NCI-H748 (cell line): ENCODE results near the gene PAEP.
"Not testable (repeated sequence)": the region's sequence is repeated elsewhere in the genome, so short reads cannot be mapped to it uniquely, and the experiment has no call there.

Experiments
- DNase-seq: peaks from one replicate; lab custom pipeline; 2025; ENCODE audit not compliant: unreplicated experiment; lab: John Stamatoyannopoulos, UW

PAEP gene

DNA sequence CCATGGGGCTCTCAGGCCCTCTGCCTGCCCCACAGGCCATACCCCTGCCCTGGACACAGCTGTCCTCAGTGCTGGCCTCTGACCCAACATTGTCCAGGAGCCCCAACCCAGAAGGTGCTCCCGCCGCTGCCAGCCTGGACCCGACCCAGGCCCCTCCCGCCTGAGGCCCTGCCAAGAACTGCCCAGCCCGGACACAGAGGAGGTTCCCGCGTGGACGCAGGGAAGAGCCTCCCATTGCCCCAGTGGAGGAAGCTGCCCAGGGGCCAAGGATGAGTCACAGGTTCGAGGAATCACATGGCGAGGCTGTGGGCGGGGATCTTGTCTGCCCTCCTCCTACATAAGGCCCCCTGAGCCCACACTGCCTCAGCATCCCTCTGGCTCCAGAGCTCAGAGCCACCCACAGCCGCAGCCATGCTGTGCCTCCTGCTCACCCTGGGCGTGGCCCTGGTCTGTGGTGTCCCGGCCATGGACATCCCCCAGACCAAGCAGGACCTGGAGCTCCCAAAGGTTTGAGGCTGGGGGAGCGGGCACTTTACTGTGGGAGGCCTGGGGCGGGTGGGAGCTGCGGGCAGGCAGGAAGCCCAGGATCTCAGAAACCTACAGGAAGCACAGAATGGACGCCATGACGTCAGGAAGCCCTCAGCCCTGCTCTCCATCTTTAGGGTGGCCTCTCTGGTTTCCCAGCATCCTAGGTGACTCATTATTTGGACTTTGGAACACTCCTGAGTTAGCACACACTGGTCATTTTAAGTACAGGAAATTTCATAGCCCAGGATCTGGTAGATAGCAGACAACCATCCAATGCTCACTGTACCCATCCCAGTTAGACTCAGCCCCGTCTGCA is at the start of gene PAEP:
TSS of gene PAEP (plus strand) at position 366 of the 844 bp plus-strand sequence.
- no peak for DNase-seq

DNA sequence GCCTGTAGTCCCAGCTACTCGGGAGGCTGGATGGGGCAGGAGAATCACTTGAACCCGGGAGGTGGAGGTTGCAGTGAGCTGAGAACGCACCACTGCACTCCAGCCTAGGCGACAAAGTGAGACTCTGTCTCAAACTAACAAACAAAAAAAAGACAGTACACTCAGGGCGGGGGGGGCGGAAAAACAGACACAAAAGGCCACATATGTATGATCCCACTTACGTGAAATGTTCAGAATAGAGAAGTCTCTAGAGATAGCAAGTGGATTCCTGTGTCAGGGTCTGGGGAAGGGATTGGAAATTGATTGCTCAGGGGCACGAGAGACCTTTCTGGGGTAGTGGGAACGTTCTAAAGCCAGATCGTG is 49.3 kb upstream of the PAEP start:
- DNase-seq = no peak

DNA sequence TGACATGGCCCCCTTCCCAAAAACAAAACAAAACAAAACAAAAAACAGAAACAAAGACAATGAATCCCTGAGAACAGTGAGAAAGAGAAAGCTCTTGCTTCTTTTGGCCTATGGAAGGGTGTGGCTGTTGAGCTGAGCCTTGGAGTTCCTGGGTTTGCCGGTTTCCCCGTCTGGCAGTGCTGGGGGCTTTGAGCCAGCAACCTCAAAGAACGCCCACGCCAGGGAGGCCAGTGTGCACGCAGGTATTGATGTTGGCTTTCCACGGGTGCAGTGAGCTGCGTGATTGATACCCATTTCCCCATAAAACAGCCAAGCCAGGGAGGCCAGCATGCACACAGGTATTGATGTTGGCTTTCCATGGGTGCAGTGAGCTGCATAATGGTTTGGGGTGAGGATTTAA is 48.7 kb upstream of the PAEP start:
- DNase-seq = no peak

DNA sequence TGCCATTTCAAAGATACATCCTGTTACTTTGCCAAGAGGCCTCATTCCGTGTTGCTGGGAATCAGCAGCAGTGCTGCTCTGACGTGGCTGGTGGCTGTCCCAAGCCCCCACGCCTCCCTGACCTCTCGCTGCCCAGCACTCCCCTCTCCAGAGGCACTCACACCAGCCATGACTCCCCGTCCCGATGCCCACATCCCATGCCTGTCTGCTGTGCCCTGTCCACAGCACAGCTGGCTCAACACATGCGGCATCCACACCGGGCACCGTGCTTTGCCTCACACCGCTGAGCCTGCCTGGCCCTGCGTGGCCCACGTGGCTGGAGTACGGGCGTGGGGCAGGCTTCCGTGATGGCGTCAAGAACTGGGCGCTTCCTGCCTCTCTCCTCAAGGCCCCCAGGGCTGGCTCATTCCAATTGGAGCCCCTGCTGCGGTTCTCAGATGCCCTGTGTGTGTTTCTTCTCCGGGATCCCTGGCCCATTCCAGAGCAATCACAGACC is 48.2 kb upstream of the PAEP start:
- no peak for DNase-seq

DNA sequence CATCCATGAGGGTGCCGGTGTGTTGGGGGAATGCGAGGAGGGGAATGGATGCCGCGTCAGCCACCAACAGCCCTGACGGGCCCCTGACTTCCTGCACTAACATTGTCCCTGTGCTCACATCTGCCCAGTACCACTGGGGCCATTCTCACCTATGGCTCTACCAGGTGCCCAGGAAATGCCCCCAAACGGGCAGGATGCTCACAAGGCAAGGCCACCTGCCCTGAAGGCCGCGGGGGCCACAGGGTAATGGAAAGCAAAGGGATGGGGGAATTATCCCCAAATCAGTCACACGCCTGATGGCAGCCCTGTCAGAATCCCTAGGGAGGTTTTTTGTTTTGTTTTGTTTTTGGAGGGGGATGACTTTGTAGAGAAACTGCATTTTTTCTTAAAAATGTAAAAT is 47.6 kb upstream of the PAEP start:
- DNase-seq = not testable (repeated sequence)

DNA sequence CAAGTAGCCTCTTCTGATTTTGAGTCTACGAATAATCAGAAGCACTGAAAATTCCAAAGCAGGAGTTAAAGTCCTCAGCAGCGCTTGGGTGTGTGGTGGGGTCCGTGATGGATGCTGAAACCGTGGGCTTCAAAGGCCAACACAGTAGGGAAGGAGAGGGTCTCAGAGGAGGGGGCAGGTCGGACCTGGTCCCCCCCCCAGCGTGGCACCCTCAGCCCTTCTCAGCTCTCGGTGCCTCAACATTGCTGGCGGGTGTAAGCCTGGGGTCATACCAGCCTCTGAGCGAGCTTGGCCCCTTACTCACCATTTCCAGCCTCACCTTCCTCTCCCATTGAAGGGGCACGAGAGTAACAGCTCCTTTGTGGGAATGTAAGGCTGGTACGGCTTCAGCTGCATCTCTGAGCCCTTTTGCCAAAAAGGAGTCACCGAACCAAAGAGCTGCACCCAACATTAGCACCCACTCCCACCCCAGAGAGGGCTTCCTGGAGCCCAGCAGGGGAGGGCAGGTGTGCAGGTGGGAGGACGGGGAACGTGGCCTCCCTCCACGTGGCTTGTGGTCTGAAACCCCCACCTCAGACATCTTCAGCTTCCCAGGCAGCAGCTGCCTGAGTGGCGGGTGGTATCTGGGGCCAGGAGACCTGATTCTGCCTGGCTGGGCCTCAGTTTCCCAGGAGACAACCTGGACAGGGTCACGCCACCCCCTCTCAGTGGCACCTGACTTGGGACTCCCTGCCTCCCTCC is 47.0 kb upstream of the PAEP start:
- no peak for DNase-seq

DNA sequence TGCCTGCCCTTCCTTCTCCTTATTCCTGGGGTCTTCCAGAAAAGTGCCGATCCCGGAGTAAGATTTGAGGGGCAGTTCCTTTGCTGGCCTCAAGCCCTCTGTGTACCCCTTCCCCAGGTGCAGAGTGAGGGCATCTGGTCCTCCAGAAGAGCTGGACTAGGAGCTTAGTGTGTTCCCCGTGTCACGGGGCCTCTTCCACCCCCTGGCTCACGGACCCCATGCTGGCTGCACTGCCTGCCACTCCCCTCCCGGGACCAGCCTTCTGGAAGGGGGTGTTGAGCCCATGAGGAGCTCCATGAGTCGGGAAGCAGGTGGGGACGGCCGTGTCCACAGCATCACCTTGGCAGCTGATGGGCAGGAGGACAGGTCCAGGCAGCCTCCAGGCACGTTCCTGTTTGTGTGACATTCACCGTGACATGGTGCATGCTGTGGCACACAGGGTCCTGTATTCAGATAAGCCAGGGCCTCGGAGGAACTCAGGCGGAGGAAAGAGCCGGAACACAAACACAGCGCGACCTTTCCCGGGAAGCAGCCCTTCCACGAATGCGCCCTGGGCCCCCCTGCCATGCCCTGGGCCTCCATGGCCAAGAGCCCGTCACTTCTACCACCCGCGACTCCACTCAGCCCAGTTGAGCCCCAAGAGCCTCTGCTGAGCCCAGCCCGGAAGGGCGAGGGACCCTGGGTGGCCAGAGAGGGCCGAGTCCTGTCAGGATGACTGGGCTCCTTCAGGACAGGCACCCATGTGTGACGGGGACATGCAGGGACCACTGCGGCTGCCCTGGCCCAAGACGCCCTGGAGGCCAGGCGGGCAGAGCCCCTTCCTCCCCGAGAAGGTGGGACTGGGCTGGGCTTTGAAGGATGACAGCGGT is 46.2 kb upstream of the PAEP start:
- DNase-seq = no peak

DNA sequence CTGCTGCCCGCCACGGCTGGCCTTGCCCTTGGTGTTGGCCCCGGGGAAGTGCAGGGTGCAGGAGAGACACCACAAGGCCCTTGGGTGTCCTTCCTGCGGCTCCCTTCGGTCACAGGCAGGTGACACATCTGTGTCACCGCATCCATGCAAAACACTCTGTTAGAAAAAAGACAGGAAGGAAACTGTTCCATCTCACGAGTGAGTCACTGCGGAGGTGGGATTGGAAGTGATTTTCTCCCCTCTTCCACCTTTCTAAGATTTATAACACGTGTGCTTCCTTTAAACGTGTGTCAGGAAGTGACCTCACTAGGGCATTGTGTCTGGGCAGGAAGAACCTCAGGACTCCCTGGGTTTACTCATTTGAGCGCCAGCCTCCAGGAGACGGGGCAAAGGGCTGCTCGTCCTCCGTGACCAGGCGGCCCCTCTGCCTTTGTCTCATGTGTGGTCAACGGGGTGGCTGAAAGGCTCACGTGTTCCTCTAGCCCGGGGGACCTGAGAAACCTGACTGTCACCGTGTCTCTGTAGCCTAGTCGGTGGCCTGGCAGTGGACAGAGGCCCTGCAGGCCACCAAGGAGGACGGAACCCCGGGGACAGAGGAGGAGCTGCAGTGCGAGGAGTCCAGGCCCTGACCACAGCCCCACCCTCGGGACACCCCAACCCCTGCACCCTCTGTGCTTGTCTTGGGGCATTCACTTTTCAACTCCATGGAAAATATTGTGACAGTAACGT is 45.3 kb upstream of the PAEP start:
- no peak for DNase-seq

DNA sequence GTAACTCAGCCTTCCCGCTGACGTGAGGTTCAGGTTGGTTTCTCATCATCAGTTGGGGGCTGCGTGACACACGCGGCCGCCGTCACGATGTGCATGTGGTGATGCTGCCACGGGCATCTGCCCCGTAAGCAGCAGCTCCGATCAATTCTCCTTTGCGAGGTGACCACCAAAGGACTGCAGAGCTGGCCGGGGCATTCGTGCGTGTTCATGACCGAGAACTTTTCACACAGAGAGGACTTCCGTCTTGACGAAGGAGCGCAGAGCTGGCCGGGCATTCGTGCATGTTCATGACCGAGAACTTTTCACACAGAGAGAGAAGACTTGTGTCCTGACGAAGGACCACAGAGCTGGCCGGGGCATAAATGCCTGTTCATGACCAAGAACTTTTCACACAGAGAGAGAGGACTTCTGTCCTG is 44.1 kb upstream of the PAEP start:
- no peak for DNase-seq

DNA sequence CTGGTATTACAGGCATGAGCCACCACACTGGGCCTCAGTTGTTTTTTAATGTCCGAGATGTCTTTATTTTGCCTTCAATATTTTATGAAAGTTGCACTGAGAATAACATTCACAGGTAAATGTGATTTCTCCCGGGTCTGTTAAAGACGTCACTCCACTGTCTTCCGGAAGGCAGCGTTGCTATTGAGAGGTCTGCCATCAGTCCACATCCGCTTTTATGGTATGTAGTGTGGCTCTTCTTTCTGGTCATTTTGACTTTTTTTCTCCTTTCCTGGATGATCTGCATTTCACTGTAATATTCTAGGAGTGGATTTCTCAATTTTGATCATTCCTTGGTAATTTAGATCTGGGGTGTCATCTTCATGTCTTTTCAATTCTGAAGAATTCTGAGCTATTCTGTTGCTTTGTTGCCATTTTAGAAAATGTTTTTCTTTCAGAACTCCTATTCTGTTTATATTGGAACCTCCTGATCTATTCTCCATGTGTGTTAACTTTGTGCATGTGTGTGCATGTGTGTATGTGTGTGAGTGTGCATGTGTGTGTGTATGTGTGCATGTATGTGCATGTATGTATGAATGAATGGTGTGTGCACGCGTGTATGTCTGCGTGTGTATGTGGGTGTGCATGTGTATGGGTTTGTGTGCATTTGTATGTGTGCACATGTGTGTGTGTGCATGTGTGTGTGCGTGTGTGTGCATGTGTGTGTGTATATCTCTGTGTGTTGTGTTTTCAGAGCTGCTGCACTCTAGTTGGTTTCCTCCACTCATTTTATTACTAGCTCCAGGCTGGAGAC is 42.2 kb upstream of the PAEP start:
- no peak for DNase-seq

DNA sequence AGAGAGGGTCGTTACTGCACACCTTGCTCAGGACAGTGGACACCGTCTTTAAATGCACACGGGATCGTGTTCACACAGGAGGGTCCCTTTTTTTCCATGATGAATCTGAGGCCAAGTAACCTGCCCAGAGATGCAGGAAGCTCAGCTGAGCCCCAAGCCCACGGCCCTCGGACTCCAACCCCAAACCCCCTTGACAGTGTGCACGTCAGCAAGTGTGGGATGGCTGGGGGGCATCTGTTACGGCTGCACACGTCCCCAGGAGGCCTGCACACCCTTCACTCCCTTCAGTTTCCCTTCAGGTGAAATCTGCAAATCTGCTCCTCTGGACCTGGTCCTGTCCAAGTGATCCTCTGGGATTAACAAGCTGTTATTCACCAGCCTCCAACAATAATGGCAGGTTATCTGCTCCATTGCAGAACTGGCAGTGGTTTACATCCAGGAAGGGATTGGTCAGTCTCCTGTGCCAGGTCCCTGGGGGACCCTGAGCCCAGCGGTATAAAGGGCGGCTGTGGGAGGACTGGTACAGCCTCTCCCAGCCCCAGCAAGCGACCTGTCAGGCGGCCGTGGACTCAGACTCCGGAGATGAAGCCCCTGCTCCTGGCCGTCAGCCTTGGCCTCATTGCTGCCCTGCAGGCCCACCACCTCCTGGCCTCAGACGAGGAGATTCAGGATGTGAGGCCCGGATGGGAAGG is 40.5 kb upstream of the PAEP start, which contains the start of gene LCN1:
TSS of gene LCN1 (plus strand) at position 525 of the 692 bp plus-strand sequence. CDS start at position 583, 58 bp downstream.
- no peak for DNase-seq

DNA sequence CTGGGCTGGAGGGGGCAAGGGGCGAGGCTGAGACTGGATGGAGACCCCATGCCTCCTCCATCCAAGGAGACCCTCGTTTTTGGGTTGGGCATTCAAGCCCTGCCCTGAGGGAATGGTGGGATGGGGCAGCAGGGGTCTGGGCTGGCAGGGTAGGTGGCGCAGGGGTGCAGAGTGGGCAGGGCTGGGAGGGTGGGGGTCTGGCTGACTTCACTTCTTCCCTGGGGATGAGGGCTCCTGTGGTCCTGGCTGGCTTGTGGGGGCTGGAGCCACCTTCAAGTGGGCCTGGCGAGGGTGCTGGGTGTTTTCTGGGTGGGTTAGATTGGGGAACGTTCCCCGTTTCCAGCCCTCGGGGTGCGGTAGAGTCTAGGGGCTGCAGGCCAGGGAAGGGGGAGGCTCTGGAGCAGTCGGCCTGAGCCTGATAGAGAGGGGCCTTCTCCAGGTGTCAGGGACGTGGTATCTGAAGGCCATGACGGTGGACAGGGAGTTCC is 39.9 kb upstream of the PAEP start:
- DNase-seq = no peak

DNA sequence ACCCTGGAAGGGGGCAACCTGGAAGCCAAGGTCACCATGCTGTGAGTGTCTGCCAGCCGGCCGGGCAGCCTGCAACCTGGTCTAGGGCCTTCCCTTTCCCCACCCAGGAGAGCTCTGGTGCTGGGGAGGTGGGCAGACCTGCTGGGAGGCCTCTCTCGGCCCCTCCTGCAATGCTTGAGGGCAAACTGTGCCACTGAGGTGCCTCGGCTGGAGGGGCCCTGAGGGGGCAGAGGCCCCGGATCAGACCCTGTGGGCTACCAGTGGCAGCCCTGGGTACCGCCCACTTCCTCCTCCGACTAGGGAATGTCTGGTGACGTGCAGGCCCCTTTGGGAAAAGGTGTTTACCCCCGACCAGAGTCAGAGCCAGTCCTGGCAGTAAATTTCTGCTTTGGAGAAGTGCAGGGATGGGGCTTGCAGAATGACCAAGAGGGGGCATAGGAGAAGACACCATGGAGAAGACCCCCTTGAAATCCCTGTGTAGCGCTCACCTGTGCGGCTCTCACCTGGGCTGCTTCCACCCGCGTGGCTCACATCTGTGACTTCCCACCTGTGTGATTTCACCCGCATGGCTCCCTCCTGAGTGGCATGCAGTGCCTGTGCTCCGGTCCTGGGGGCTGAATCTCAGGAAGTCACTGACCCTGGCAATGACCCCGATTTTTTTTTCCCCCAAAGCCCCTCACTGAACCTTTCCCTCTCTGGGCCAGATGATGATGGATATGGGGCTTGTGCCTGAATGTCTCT is 39.2 kb upstream of the PAEP start:
- DNase-seq = no peak

DNA sequence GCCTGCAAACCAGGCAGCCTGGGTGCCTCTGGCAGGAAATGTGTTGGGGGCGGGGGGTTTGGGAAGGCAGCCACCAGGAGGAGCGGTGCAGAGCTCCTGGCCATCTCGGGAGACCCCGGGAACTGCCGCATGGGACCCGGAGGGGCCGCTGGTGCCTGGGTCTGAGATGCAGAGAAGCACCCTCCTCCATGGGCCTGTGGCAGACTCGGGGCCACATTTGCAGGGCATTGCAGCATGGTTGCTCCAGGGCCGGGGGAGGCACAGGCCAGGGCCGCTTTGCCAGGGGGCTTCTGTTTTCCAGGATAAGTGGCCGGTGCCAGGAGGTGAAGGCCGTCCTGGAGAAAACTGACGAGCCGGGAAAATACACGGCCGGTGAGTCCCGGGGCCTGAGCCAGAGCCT is 38.6 kb upstream of the PAEP start:
- no peak for DNase-seq

DNA sequence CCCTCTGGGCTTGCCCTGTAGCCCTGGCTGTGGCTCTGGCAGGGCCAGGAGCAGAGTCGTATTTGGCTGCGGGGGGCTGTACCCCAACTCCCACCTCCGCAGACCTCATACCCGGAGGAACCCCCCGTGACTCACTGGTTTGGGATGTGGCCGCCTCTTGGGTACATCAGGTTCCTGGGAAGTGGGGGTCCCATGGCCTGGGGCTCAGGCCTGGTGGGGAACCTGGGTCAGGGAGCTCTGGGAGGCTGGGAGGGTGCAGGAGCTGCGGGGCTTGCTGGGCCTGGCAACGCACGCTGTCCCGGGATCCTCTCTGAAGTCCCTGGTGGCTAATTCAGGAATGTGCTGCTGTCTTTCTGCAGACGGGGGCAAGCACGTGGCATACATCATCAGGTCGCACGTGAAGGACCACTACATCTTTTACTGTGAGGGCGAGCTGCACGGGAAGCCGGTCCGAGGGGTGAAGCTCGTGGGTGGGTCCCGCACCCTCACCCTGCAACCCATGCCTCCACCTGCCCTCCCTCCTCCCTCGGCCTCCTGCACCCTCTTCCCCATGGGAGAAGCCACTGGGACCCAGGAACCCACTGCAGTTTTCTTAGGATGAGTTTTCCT is 37.9 kb upstream of the PAEP start:
- no peak for DNase-seq

DNA sequence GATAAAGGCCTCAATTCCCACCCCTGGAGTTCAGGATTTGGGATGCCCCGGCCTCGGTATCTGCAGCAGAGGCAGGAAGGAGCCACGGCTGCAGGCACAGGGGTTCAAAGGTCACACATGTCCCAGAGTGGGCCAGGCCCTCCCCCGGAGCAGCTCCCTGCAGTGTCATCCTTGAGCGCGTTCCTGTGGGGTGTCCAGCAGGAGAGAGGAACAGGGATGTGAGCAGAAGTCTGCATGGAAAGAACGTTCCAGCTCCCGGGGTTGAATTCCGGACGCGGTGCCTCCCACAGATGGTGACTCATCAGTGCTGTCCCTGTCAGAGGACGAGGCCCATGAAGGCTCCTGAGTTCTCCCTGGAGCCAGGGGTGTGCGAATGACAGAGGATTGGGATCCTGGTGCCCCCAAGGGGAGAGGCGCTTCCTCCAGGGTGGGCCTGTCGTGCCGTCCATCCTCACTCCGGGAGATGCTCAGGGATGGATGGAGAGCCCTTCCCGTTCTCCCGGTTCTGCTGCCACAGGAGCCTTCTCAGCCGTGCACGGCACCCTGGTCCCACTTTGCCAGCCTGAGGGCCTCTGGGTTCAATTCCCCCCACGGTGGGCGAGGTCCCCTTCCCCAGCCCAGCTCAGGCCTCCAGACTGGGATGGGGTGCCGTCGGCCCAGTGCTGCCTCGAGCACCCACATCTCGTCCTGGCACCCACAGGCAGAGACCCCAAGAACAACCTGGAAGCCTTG is 37.3 kb upstream of the PAEP start:
- DNase-seq = no peak
